Measurements from ENCODE around the gene UGGT1. TPM values are rescaled to one million over a fixed set of nuclear protein-coding genes. Genes with fewer than 3 reads are reported as not detected.

The UGGT1 gene
- polyA plus RNA-seq, 1 of the 3 experiments (the other 2 are of a cell fraction) = 20.0 TPM

- no peak for DNase-seq
- TF ChIP-seq SMC3 (IDR thresholded peaks at IDR 0.05; ENCODE audit: low read depth, low read length) (no peak), USF2 (IDR thresholded peaks at IDR 0.05; ENCODE audit: borderline replicate concordance, low read depth, low read length) (no peak), NFIC (IDR thresholded peaks at IDR 0.05; ENCODE audit: borderline replicate concordance) (no peak), CTCF (IDR thresholded peaks at IDR 0.05) (no peak), ELF1 (IDR thresholded peaks at IDR 0.05) (no peak), CHD2 (IDR thresholded peaks at IDR 0.05; ENCODE audit: low read length, partially characterized antibody) (no peak)
- no peak overlapping the region for H3K9ac ChIP-seq
- 92% methylated on average over 6 of the region's 6 CpGs for WGBS (ENCODE audit: low lambda C conversion rate)
- ChIA-PET POLR2A (no interaction called here), CTCF (no interaction called here)
- H3K36me3 ChIP-seq (replicated peaks in 1 of 2; ENCODE audit: control insufficient read depth in 1 of 2, insufficient read depth in 2 of 2, low read length in 1 of 2) = peaks cover 8 to 11% of the 10 kb centered on the region in 2 experiments
- no peak overlapping the region for H3K27ac ChIP-seq (ENCODE audit: low read depth in 2 of 2, low read length in 1 of 2)
- no peak overlapping the region for H2AFZ ChIP-seq (ENCODE audit: low read depth)
- no peaks in the 10 kb centered on the region for H3F3A ChIP-seq (replicated peaks; ENCODE audit: insufficient read depth)
- peaks cover 0 to 4% of the 10 kb centered on the region in 2 experiments; a peak in 1 of 4 replicates for H3K4me1 ChIP-seq (ENCODE audit: control insufficient read depth in 1 of 2, insufficient read depth in 2 of 2, low read depth in 1 of 2, low read length in 1 of 2)
- H3K9me3 ChIP-seq = no peaks in the 10 kb centered on the region
- H3K4me2 ChIP-seq = no peak overlapping the region
- no peaks in the 10 kb centered on the region for H4K20me1 ChIP-seq (ENCODE audit: insufficient read depth)
- no peaks in the 10 kb centered on the region for H3K27me3 ChIP-seq (ENCODE audit: insufficient read depth)
- no peak overlapping the region for H3K4me3 ChIP-seq (ENCODE audit: low read depth in 2 of 2, low read length in 1 of 2)
- H3K79me2 ChIP-seq (ENCODE audit: insufficient read depth) = no peaks in the 10 kb centered on the region
- H3K9me2 ChIP-seq = no peaks in the 10 kb centered on the region
Measured at GRCh38 chr2:128195435-128195984, 104.5 kb downstream of the UGGT1 start.

- Histone ChIP-seq H3K9me2 (no peaks in the 10 kb centered on the region), H3K4me3 (ENCODE audit: low read depth in 2 of 2, low read length in 1 of 2) (no peak overlapping the region), H3K4me2 (no peak overlapping the region), H3K27me3 (ENCODE audit: insufficient read depth) (no peaks in the 10 kb centered on the region), H2AFZ (ENCODE audit: low read depth) (no peak overlapping the region), H4K20me1 (ENCODE audit: insufficient read depth) (no peaks in the 10 kb centered on the region), H3K4me1 (ENCODE audit: control insufficient read depth in 1 of 2, insufficient read depth in 2 of 2, low read depth in 1 of 2, low read length in 1 of 2) (peaks cover 0 to 4% of the 10 kb centered on the region in 2 experiments; a peak in 1 of 4 replicates), H3K36me3 (replicated peaks in 1 of 2; ENCODE audit: control insufficient read depth in 1 of 2, insufficient read depth in 2 of 2, low read length in 1 of 2) (peaks cover 3 to 6% of the 10 kb centered on the region in 2 experiments), H3K9ac (no peak overlapping the region), H3F3A (replicated peaks; ENCODE audit: insufficient read depth) (no peaks in the 10 kb centered on the region), H3K9me3 (no peaks in the 10 kb centered on the region), H3K79me2 (ENCODE audit: insufficient read depth) (no peaks in the 10 kb centered on the region), H3K27ac (ENCODE audit: low read depth in 2 of 2, low read length in 1 of 2) (no peak overlapping the region)
- no peak for TF ChIP-seq SIN3A (IDR thresholded peaks at IDR 0.05; ENCODE audit: borderline replicate concordance, low read depth, low read length)
- no peak for TF ChIP-seq TCF12 (IDR thresholded peaks at IDR 0.05)
- no peak for TF ChIP-seq MXI1 (IDR thresholded peaks at IDR 0.05; ENCODE audit: low read depth, low read length)
- no peak for TF ChIP-seq GATA2 (CRISPR knock-in tag; IDR thresholded peaks at IDR 0.05)
- TF ChIP-seq RXRA (IDR thresholded peaks at IDR 0.05; ENCODE audit: borderline replicate concordance, low read depth) = no peak
- no peak for TF ChIP-seq EP300 (IDR thresholded peaks at IDR 0.05; ENCODE audit: borderline replicate concordance in 1 of 2, low read depth in 1 of 2, low read length in 1 of 2)
- TF ChIP-seq FOSL2 (IDR thresholded peaks at IDR 0.05; ENCODE audit: borderline replicate concordance, low read depth) = no peak
- TF ChIP-seq SMC3 (IDR thresholded peaks at IDR 0.05; ENCODE audit: low read depth, low read length) = no peak
- TF ChIP-seq USF1 (IDR thresholded peaks at IDR 0.05; ENCODE audit: borderline replicate concordance, low read depth) = no peak
- DNase-seq = no peak
- WGBS (ENCODE audit: low lambda C conversion rate) = 75% methylated on average over 5 of the region's 5 CpGs
- POLR2A ChIA-PET = no interaction called here
- CTCF ChIA-PET = no interaction called here
Measured at GRCh38 chr2:128196026-128196425, 105.0 kb downstream of the UGGT1 start.
